ENCODE measurements around the gene VDAC1.

DNA sequence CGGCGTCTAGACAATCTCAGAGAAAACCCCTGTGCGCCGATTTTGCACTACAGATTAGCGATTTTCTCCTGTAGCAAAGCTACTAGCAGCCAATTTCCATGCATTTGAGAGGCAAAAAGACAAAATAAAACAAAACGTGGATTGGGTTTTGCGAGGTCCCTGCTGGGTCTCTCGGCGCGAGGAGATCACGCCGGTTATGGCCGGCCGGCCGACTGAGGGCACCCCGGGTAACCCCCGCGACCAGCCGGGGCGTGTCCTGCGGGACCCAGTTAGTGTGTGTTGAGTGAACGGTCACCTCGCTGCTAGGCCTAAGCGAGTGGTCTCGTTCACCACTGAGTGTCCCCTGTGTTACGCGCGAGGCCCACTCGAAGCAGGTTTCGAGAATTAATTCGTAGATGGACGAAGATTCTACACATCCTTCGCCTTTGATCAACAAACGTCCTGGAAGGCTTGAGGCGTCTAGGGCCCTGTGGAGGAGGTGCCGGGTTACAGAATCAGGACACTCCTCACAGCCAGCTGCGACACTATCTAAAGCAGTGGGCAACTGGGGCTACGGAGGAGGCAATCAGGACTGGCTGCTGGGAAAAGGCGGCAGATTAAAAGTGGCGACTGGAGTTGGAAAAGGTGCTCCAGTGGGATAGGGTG lies 764 bp upstream of the VDAC1 start:
- no peak; the same call in 1 of the 2 replicates for TF ChIP-seq GATA2 (IDR thresholded peaks at IDR 0.05; ENCODE audit: low read depth, low read length)
- no peak for TF ChIP-seq GATA3 (IDR thresholded peaks at IDR 0.05; ENCODE audit: low read depth, low read length)

Data from SH-SY5Y (cell line).